Hematopoietic multipotent progenitor cell treated with erythropoietin and hydrocortisone succinate and interleukin-3 and kit ligand, for 15 days (in vitro differentiated cells): Measurements from ENCODE around the gene MMP8.
A peak's percentile ranks its signal among the peaks of the same experiment; 100 is the strongest.

Source experiments
- DNase-seq: peaks from one replicate; pipeline ENCODE4 v3.0.0-alpha.2; 2015; ENCODE audit warnings: low spot score

MMP8 gene

GRCh38 chr11:102722821-102723220 lies 1.9 kb downstream of the MMP8 start:
- DNase-seq: no peak

GRCh38 chr11:102719620-102720277 lies 5.0 kb downstream of the MMP8 start:
- DNase-seq: no peak

- no peak for DNase-seq
Observed at GRCh38 chr11:102717280-102717679, 7.5 kb downstream of the MMP8 start.

GRCh38 chr11:102716527-102716926 lies 8.2 kb downstream of the MMP8 start:
- no peak for DNase-seq

GRCh38 chr11:102712137-102712536 lies 12.6 kb downstream of the MMP8 start:
- DNase-seq: no peak

- DNase-seq: no peak
Observed at GRCh38 chr11:102709201-102709945, 15.4 kb downstream of the MMP8 start.

- no peak for DNase-seq
Observed at GRCh38 chr11:102708654-102709053, 16.1 kb downstream of the MMP8 start.

- DNase-seq: no peak
Observed at GRCh38 chr11:102705626-102706025, 19.1 kb downstream of the MMP8 start, which contains the start of gene MMP27. Gene MMP27, minus strand, starts transcription at chr11:102705769. Its CDS starts 55 bp downstream, at chr11:102705714.

- no peak for DNase-seq
Observed at GRCh38 chr11:102704841-102705240, 19.9 kb downstream of the MMP8 start.

GRCh38 chr11:102703826-102704493 lies 20.8 kb downstream of the MMP8 start:
- DNase-seq: no peak

GRCh38 chr11:102695201-102695600 lies 29.6 kb downstream of the MMP8 start:
- no peak for DNase-seq

- DNase-seq: no peak
Observed at GRCh38 chr11:102685754-102686153, 39.0 kb downstream of the MMP8 start.

GRCh38 chr11:102685338-102685737 lies 39.4 kb downstream of the MMP8 start:
- DNase-seq: no peak

GRCh38 chr11:102683277-102683676 lies 41.5 kb downstream of the MMP8 start:
- no peak for DNase-seq

GRCh38 chr11:102680945-102681344 lies 43.8 kb downstream of the MMP8 start:
- DNase-seq: no peak

GRCh38 chr11:102678022-102678421 lies 46.7 kb downstream of the MMP8 start:
- no peak for DNase-seq

GRCh38 chr11:102676084-102676483 lies 48.7 kb downstream of the MMP8 start:
- DNase-seq: no peak

GRCh38 chr11:102669664-102670063 lies 55.1 kb downstream of the MMP8 start:
- no peak for DNase-seq

- peak; percentile 11 for DNase-seq
Observed at GRCh38 chr11:102666331-102666957, 58.3 kb downstream of the MMP8 start.

GRCh38 chr11:102664001-102664752 lies 60.6 kb downstream of the MMP8 start:
- DNase-seq: no peak

- DNase-seq: no peak
Observed at GRCh38 chr11:102662607-102663006, 62.1 kb downstream of the MMP8 start.
